Activated T-cell treated with anti-CD3 and anti-CD28 coated beads, Interleukin-2, amount 50 U/mL, for 72 hours (primary cell): ENCODE results near the gene WNT11. TPM values are rescaled to one million over a fixed set of nuclear protein-coding genes. Genes with fewer than 3 reads are reported as not detected.

Experiments used
- ATAC-seq, 2 donors: fragments of 150-1000 bp; cut with Tn5 transposase; replicated peaks in 1 of 2; 2 replicates each; pipeline ENCODE4 v1.10.0; 2021; ENCODE audit warnings: moderate library complexity in 2 of 2, mild to moderate bottlenecking in 1 of 2
- DNase-seq, 2 donors: peaks; one replicate each; pipeline ENCODE4 v3.0.0; 2021 to 2022; ENCODE audit warnings: mixed read lengths in 1 of 2
- H3K27ac Mint-ChIP-seq: one replicate; pipeline ENCODE4 v1.8.0; 2022; ENCODE audit warnings: mild to moderate bottlenecking, moderate library complexity, mixed read lengths
- H3K27me3 Mint-ChIP-seq: one replicate; pipeline ENCODE4 v1.8.0; 2022; ENCODE audit warnings: low read depth, mixed read lengths
- H3K36me3 Mint-ChIP-seq, 2 donors: one replicate each; pipeline ENCODE4 v1.8.0; 2022; ENCODE audit warnings: mixed read lengths in 2 of 2, mild to moderate bottlenecking in 1 of 2; ENCODE audit not compliant: insufficient read depth in 2 of 2
- H3K4me1 Mint-ChIP-seq: one replicate; pipeline ENCODE4 v1.8.0; 2022; ENCODE audit warnings: low read depth, mixed read lengths
- H3K4me3 Mint-ChIP-seq, 2 donors: one replicate each; pipeline ENCODE4 v1.8.0; 2022; ENCODE audit warnings: mild to moderate bottlenecking in 2 of 2, mixed read lengths in 2 of 2, moderate library complexity in 2 of 2
- H3K9me3 Mint-ChIP-seq, 2 donors: one replicate each; pipeline ENCODE4 v1.8.0; 2022; ENCODE audit warnings: mixed read lengths in 2 of 2
- total RNA-seq, 2 donors: library from RNA; stranded (reverse); gene quantifications; one replicate each; pipeline ENCODE4 v1.2.3, GENCODE V29; 2022

Gene WNT11
- total RNA-seq, 2 donors from 2014 or later, result 0.12 to 0.16 TPM

DNA sequence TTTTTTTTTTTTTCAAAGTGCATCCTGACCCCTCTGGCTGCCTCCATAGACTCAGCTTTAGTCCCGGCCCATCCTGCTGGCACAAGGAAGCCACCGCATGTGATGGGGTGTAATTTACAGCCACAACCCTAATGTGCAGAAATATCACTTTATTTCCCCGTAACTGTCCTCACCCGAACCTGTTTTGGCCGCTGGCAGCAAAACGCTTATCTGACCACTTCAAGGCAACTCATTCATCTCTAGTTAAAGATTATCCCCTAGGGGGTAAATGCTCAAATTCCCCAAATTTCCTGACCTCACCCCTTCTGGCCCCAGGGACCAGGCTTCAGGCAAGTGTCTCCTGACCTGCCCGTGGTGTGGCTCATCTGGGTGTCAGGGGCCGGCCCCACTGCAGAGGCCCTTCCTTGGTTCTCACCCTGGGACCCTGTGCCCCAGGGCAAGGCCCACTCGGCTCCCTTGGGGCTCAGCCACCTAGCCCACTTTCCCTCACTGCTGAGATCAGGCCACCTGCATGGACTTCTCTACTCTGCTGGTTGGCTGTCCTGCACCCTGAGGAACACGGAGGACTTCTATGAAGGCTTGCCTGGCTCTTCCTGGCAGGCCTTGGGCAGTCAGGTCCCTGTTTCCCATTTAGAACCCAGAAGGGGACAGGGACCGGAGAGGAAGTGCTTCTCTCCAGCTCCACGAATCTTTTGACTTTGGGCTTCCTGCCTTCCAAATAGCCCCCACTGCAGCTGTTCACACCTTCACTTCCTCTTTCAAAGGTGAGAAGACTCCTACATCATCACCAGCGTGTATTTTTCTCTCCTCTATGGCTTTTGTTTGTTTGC, 53.3 kb downstream of the WNT11 start:
- no peak for DNase-seq
- H3K4me3 Mint-ChIP-seq, result peak overlapping the region; percentile 77 to 80
- no peaks in the 10 kb centered on the region for H3K36me3 Mint-ChIP-seq
- ATAC-seq, result no peak
- peaks cover 25% of the 10 kb centered on the region for H3K4me1 Mint-ChIP-seq
- H3K9me3 Mint-ChIP-seq, result no peaks in the 10 kb centered on the region
- no peak overlapping the region for H3K27ac Mint-ChIP-seq
- peaks cover 23% of the 10 kb centered on the region for H3K27me3 Mint-ChIP-seq

DNA sequence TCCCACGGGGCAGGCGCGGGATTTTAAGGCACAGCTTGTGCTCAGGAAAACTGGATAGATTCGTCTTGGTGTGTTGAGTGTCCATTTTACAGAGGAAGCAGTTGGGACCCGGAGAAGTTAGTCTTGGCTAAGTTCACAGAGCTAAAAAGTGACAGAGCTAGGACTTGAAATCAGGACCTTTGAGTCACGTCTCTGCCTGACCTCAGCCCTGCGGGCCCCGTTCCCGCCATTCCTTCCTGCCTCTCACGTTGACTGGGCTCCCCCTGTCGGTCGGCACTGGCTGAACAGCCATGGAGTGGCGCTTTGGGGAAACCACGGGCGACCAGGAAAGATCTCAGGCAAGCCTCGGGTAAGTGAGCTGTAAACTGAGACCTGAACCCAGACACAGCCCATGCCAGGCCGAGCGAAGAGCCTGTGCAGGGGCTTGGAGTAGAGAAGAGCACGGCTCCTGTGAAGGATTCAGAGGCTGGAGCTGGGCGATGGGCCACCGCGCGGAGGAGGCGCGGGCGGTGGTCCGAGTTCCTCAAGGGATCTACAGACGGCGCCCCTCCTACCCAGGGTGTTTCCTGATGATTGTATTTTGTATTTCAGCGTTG, 54.1 kb downstream of the WNT11 start:
- peak; percentile 95 to 98 for ATAC-seq

DNA sequence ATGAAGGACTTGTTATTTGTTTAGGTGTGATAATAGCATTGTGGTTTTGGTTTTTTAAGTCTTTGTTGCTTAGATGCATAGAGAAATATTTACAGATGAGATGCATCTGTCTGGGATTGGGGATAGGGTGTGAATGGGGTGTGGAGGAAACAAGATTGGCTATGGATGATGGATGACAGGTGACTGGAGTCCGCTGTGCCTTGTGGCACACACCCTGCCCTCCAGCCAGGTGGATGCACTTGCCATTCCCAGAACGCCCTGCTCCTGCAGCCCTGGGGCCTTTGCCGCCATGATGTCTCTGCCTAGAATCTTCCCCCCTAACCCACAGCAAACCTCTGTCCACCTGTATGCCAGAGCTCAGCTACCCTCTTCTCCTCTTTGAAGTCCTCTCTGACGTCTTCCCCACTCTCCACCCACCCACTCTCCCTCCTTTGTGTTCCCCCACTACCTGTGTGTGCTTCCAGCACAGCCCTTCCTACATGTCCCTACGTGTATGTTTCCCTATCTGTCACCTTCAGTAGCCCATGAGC, 54.7 kb downstream of the WNT11 start:
- peak overlapping the region; percentile 77 to 80 for H3K4me3 Mint-ChIP-seq
- no peaks in the 10 kb centered on the region for H3K36me3 Mint-ChIP-seq
- H3K27ac Mint-ChIP-seq, result peak overlapping the region; percentile 26

More for the DNA sequence above, 54.1 kb downstream of the WNT11 start:
- Mint-ChIP-seq H3K36me3 (no peaks in the 10 kb centered on the region), H3K27ac (peak overlapping the region; percentile 26), H3K9me3 (no peaks in the 10 kb centered on the region), H3K4me3 (peak overlapping the region; percentile 77 to 80), H3K27me3 (peaks cover 23% of the 10 kb centered on the region), H3K4me1 (peaks cover 25% of the 10 kb centered on the region)
- DNase-seq, result peak; percentile 92

DNA sequence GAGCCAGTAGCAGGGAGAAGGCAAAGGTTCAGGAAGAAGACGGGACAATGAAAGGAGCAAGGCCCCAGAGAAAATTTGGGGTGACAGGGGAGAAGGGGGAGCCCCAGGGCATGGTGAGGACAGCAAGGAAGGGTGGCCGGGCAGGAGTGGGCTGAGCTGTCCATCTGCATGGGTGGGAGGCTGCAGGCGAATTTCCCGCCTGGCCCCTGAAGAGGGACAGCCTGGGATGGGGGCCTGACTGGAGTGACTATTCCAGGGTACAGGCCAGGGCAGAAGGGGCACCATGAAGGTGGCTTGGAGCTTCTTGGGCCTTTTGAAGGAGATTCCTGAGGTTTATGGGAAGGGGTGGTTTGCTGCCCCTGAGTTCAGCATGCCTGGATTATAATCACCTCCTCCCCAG, 56.2 kb downstream of the WNT11 start:
- no peak for DNase-seq
- H3K27ac Mint-ChIP-seq, result no peak overlapping the region

More for the DNA sequence above, 54.7 kb downstream of the WNT11 start:
- peaks cover 25% of the 10 kb centered on the region for H3K4me1 Mint-ChIP-seq
- ATAC-seq, result peak; percentile 17
- peaks cover 23% of the 10 kb centered on the region for H3K27me3 Mint-ChIP-seq
- H3K9me3 Mint-ChIP-seq, result no peaks in the 10 kb centered on the region
- DNase-seq, result no peak

DNA sequence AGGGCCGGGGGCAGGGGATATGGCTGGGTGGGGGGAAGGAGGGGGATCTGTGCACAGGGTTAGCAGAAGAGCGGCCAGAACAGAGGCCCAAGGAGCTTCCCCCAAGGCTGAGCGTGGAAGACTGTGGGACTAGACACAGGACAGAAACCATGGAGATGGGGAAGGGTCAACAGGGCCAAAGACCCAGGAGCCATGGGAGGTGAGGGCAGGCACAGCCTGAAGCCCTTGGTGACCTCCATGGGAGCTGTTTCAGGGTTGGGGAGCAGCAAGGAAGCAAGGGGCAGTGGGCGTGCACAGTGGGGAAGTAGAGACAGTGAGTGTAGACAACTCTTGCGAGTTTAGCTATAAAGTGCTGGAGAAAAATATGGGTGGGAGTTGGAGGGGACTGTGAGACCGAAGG, 56.6 kb downstream of the WNT11 start:
- peaks cover 23% of the 10 kb centered on the region for H3K27me3 Mint-ChIP-seq
- ATAC-seq (no peak), DNase-seq (no peak)
- H3K9me3 Mint-ChIP-seq, result no peaks in the 10 kb centered on the region
- no peak overlapping the region for H3K27ac Mint-ChIP-seq
- H3K4me3 Mint-ChIP-seq, result no peak overlapping the region
- no peaks in the 10 kb centered on the region for H3K36me3 Mint-ChIP-seq
- H3K4me1 Mint-ChIP-seq, result peaks cover 25% of the 10 kb centered on the region

More for the DNA sequence above, 56.2 kb downstream of the WNT11 start:
- Mint-ChIP-seq H3K27me3 (peaks cover 23% of the 10 kb centered on the region), H3K9me3 (no peaks in the 10 kb centered on the region), H3K4me1 (peaks cover 25% of the 10 kb centered on the region), H3K36me3 (no peaks in the 10 kb centered on the region), H3K4me3 (no peak overlapping the region)
- ATAC-seq, result no peak

DNA sequence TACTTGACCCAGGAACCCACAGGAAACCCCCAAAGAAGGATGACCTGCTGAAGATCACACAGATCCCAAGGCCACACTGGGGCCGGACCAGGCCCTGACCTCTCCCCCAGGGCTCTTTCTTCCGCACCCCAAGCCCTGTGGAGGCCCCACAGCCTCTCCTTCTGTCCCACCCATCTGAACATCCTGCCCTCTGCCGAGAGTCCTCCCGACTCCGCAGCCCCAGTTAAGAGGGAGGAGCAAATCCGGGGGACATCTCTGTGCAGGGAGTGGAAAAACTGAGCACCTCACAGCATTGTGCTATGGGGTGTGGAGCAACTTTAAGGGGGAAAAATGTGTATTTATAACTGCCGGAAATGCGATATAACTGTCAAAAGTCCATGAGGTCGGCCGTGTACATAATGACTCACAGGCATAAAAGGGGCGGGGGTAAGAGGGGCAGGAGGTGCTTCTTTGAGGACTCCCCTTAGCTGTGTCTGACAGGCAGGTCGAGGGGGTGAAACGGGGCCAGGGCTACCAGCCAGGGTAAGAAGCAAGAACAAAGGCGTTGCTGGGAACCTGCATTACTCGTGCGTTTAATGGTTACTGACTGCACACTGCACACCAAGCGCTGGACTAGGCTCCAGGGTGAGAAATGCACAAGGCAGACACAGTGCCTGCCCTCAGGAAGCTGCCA, 57.2 kb downstream of the WNT11 start:
- DNase-seq (no peak), ATAC-seq (no peak)
- peaks cover 23% of the 10 kb centered on the region for H3K27me3 Mint-ChIP-seq
- no peaks in the 10 kb centered on the region for H3K9me3 Mint-ChIP-seq
- peaks cover 25% of the 10 kb centered on the region for H3K4me1 Mint-ChIP-seq
- H3K36me3 Mint-ChIP-seq, result no peaks in the 10 kb centered on the region
- H3K4me3 Mint-ChIP-seq, result no peak overlapping the region
- H3K27ac Mint-ChIP-seq, result no peak overlapping the region

DNA sequence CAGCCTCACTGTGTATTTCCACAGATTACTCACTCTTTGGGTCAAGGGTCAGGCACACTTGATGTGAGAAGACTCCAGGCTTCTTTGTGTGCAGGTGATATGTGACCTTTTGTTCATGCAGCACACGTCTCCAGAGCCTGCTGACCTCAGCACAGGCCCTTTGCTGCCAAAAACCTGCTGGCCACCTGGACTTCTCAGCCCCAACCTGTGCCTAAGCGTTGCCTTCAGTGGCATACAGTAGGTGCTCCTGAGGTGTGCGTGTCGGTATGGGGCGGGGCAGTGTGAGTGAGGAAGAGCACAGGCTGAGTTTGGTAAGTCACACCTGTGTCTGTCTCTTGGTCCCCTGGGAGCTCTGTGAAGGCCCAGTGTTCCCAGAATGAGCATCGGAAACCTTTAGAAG, 58.1 kb downstream of the WNT11 start:
- DNase-seq (no peak), ATAC-seq (no peak)
- Mint-ChIP-seq H3K9me3 (no peaks in the 10 kb centered on the region), H3K27me3 (peaks cover 15% of the 10 kb centered on the region), H3K4me1 (peaks cover 20% of the 10 kb centered on the region), H3K36me3 (no peaks in the 10 kb centered on the region), H3K27ac (no peak overlapping the region), H3K4me3 (no peak overlapping the region)

DNA sequence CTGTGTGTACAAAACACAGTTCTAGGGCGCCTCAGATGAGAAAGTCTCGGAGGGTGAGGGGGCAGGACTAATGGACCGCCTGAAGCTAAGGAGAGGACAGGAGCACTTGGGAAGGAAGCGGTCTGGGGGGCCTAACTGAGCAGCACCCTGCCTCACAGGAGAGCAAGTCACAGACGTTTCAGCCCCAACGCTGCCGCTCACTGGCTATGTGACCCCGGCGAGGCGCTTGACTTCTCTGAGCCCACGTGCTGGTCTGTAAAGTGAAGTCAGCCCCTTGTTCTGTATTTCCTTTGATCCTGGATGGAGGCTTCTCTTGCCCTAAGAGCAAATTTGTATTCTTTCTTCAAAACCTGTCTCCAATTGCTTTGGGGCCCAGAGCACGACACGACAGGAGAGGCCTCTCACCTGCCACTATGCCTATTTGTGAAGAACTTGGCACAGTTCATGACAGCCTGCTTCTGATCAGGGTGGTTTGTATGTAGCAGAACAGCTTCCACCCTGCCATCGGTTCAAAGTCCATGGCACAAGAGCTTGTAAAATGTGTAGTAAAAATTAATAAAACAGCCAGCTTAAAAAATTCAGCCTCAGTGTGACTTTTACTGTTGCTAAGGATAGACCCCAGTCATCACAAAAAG, 59.1 kb downstream of the WNT11 start:
- no peak overlapping the region for H3K27ac Mint-ChIP-seq
- H3K27me3 Mint-ChIP-seq, result peaks cover 6% of the 10 kb centered on the region
- H3K4me3 Mint-ChIP-seq, result no peak overlapping the region
- H3K4me1 Mint-ChIP-seq, result peaks cover 10% of the 10 kb centered on the region
- no peaks in the 10 kb centered on the region for H3K9me3 Mint-ChIP-seq
- no peaks in the 10 kb centered on the region for H3K36me3 Mint-ChIP-seq
- ATAC-seq, result no peak
- DNase-seq, result no peak

DNA sequence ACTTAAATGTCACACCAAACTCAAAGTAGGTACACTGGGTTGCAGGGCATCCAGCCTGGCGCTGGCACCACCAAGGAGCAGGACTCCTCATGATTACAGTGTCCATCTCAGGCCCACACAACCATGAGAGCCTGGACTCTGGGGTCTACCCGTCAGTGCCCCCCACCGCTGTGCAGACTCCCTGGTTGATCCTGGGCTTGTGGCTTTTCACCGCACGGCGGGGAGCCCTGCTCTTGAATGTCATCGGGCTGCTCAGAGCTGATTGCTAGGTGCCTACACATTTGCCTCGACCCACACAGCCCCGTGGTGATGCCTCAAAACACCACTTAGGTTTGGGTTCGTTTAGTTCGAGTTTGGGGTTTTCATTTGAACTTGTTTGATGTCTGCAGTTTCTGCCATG, 63.0 kb downstream of the WNT11 start:
- DNase-seq (no peak), ATAC-seq (no peak)
- no peaks in the 10 kb centered on the region for H3K36me3 Mint-ChIP-seq
- H3K4me3 Mint-ChIP-seq, result no peak overlapping the region
- no peaks in the 10 kb centered on the region for H3K4me1 Mint-ChIP-seq
- H3K27ac Mint-ChIP-seq, result no peak overlapping the region
- no peaks in the 10 kb centered on the region for H3K9me3 Mint-ChIP-seq
- no peaks in the 10 kb centered on the region for H3K27me3 Mint-ChIP-seq

DNA sequence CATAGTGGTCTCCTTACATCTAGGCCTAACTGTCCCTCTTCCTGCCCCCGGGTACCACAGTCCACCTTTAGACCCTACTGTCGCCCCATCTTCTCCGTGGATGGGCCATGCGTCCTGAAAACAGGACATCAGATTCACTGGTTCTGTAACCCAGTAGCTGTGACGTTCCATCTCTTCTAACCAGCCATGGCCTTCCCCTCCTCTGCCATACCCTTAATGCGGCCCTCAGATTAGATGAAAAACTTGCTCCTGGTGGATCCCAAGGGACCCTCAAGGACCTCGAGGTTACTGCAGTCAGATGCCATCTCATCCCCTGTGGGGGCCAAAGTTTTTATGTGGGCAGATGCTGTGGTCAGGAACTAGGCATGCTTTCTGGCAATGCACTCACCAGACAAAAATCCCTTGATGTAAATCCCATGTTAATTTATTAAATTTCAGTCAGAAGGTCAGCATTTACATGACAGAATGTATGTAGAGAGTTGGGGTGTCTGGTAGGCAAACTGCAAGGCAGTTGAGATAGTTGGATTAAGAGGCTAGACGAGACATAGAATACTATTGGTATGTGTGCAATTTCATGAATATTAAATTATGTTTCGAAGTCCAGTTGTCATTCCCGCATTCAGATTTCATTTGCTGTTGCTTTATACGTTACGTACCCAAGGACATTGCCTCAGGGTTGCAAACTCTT, 64.3 kb downstream of the WNT11 start:
- no peak overlapping the region for H3K4me3 Mint-ChIP-seq
- DNase-seq, result no peak
- H3K27me3 Mint-ChIP-seq, result no peaks in the 10 kb centered on the region
- no peaks in the 10 kb centered on the region for H3K4me1 Mint-ChIP-seq
- ATAC-seq, result no peak
- no peaks in the 10 kb centered on the region for H3K36me3 Mint-ChIP-seq
- no peaks in the 10 kb centered on the region for H3K9me3 Mint-ChIP-seq
- no peak overlapping the region for H3K27ac Mint-ChIP-seq

DNA sequence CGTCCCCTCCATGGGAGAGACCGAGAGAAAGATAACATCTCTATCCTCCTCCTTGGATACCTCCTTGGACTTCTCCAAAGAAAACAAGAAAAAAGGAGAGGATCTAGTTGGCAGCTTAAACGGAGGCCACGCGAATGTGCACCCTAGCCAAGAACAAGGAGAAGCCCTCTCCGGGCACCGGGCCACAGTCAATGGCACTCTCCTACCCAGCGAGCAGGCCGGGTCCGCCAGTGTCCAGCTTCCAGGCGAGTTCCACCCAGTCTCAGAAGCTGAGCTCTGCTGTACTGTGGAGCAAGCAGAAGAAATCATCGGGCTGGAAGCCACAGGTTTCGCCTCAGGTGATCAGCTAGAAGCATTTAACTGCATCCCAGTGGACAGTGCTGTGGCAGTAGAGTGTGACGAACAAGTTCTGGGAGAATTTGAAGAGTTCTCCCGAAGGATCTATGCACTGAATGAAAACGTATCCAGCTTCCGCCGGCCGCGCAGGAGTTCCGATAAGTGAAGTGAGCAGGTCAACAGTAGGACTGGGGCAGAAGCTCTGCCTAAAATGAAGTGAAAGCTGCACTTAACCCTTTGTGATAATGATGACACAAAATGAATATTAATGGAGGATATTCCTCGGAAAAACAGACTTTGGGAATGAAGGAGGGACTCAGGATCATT, 65.3 kb downstream of the WNT11 start:
- Mint-ChIP-seq H3K4me1 (no peaks in the 10 kb centered on the region), H3K9me3 (no peaks in the 10 kb centered on the region), H3K27me3 (no peaks in the 10 kb centered on the region), H3K4me3 (no peak overlapping the region), H3K36me3 (no peaks in the 10 kb centered on the region), H3K27ac (no peak overlapping the region)
- ATAC-seq (no peak), DNase-seq (no peak)

DNA sequence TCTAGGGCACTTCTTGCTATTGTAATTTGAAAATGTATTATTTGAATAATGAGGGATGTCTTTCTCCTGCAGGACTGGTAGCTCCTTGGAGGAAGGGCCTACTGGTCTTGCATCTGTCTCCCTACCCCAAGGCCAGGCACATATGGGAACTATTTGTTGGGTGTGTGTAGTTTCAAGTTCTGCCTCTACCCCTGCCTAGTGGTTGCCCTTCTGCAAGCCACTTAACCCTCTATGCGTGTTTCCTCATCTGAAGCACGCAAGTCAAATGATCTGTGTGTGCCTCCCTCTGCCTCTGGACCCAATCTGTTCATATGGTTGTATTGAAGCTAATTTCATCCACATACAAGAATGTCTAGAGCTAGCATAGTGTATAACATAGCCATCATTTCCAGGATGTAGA, 67.0 kb downstream of the WNT11 start:
- Mint-ChIP-seq H3K36me3 (no peaks in the 10 kb centered on the region), H3K4me1 (no peaks in the 10 kb centered on the region), H3K27me3 (no peaks in the 10 kb centered on the region), H3K9me3 (no peaks in the 10 kb centered on the region), H3K27ac (no peak overlapping the region), H3K4me3 (no peak overlapping the region)
- ATAC-seq (no peak), DNase-seq (no peak)
